IMR-90 (cell line): ENCODE results near the gene SYNE1. TPM values are rescaled to one million over a fixed set of nuclear protein-coding genes. Genes with fewer than 3 reads are reported as not detected.
A peak's percentile ranks its signal among the peaks of the same experiment; 100 is the strongest.
"Not testable (repeated sequence)": the region's sequence is repeated elsewhere in the genome, so short reads cannot be mapped to it uniquely, and the experiment has no call there.

Experiments used
- ATAC-seq: fragments of 200-7000 bp; cut with Tn5 transposase; 2 replicates; pipeline ENCODE4 v1.9.1; 2020; ENCODE audit warnings: low read depth, mild to moderate bottlenecking, moderate library complexity
- BruUV-seq: library from RNA; stranded (reverse); fragments of 400-500 nt; replicated peaks from 2 replicates; lab custom pipeline; 2021; lab: Mats Ljungman, UMichigan
- CTCF ChIA-PET: fragments of 300-600 bp; formaldehyde crosslinking; extraction: SDS; loops from one replicate; lab custom pipeline; 2021; ENCODE audit warnings: antibody characterized with exemption; lab: Yijun Ruan, JAX
- POLR2A ChIA-PET: fragments of 300-600 bp; sonication (Branson Sonifier 250); formaldehyde crosslinking; loops from one replicate; lab custom pipeline; 2022; ENCODE audit warnings: antibody characterized with exemption; ENCODE audit not compliant: unreplicated experiment; lab: Charles Lee
- DNase-seq: peaks from one replicate; pipeline ENCODE4 v3.0.0; 2013
- H2AFZ ChIP-seq: replicated peaks from 2 replicates; pipeline ENCODE3; 2013; ENCODE audit warnings: low read length, mild to moderate bottlenecking; ENCODE audit not compliant: poor library complexity
- H2AK5ac ChIP-seq: 2 replicates; pipeline ENCODE4 v1.6.1; 2013; ENCODE audit warnings: low read depth, low read length, inconsistent platforms
- H2AK9ac ChIP-seq: replicated peaks from 2 replicates; pipeline ENCODE3; 2013; ENCODE audit warnings: mild to moderate bottlenecking, low read depth, low read length, moderate library complexity; ENCODE audit not compliant: poor library complexity
- H2BK120ac ChIP-seq: 2 replicates; pipeline ENCODE4 v1.6.1; 2013; ENCODE audit warnings: low read depth, low read length, inconsistent platforms
- H2BK15ac ChIP-seq: 3 replicates; pipeline ENCODE4 v1.6.1; 2013; ENCODE audit warnings: low read depth, low read length, inconsistent platforms
- H2BK20ac ChIP-seq: 2 replicates; pipeline ENCODE4 v1.6.1; 2013; ENCODE audit warnings: low read depth, mild to moderate bottlenecking, inconsistent platforms, low read length, moderate library complexity
- H2BK5ac ChIP-seq: 2 replicates; pipeline ENCODE4 v1.6.1; 2013; ENCODE audit warnings: mild to moderate bottlenecking, low read depth, low read length, inconsistent platforms; ENCODE audit not compliant: poor library complexity, severe bottlenecking
- H3K14ac ChIP-seq: replicated peaks from 2 replicates; pipeline ENCODE4 v1.6.1; 2013; ENCODE audit warnings: low read depth, low read length, inconsistent platforms
- H3K18ac ChIP-seq: 2 replicates; pipeline ENCODE4 v1.6.1; 2013; ENCODE audit warnings: low read depth, low read length, control low read depth
- H3K23ac ChIP-seq: 2 replicates; pipeline ENCODE4 v1.6.1; 2013; ENCODE audit warnings: low read depth, low read length, inconsistent platforms
- H3K27ac ChIP-seq: 2 replicates; pipeline ENCODE4 v1.5.1; 2013; ENCODE audit warnings: mild to moderate bottlenecking, control low read depth, low read length; ENCODE audit not compliant: insufficient read depth
- H3K27me3 ChIP-seq: 2 replicates; pipeline ENCODE4 v1.6.1; 2013; ENCODE audit warnings: low read length; ENCODE audit not compliant: control insufficient read depth, insufficient read depth
- H3K36me3 ChIP-seq: 2 replicates; pipeline ENCODE4 v1.6.1; 2013; ENCODE audit warnings: low read length, mixed read lengths; ENCODE audit not compliant: control insufficient read depth, insufficient read depth
- H3K4ac ChIP-seq: 2 replicates; pipeline ENCODE4 v1.6.1; 2013; ENCODE audit warnings: low read depth, low read length, inconsistent platforms
- H3K4me1 ChIP-seq: 2 replicates; pipeline ENCODE4 v1.6.1; 2013; ENCODE audit warnings: low read length, mixed read lengths; ENCODE audit not compliant: control insufficient read depth, insufficient read depth
- H3K4me2 ChIP-seq: 2 replicates; pipeline ENCODE4 v1.6.1; 2013; ENCODE audit warnings: low read depth, mild to moderate bottlenecking, control low read depth, low read length, moderate library complexity
- H3K4me3 ChIP-seq: 2 replicates; pipeline ENCODE4 v1.5.1; 2013; ENCODE audit warnings: low read depth, mild to moderate bottlenecking, control low read depth, low read length, moderate library complexity; ENCODE audit not compliant: insufficient read depth
- H3K56ac ChIP-seq: 2 replicates; pipeline ENCODE4 v1.6.1; 2013; ENCODE audit warnings: low read length, inconsistent platforms; ENCODE audit not compliant: insufficient read depth; ENCODE audit errors: extremely low read depth
- H3K79me1 ChIP-seq, 2 experiments: 2 replicates each; pipeline ENCODE4 v1.6.1; 2013; ENCODE audit warnings: low read length in 2 of 2, inconsistent platforms in 1 of 2, low read depth in 1 of 2
- H3K9ac ChIP-seq: 2 replicates; pipeline ENCODE4 v1.6.1; 2013; ENCODE audit warnings: low read depth, low read length, control low read depth
- H3K9me1 ChIP-seq: 2 replicates; pipeline ENCODE4 v1.6.1; 2013; ENCODE audit warnings: low read length, inconsistent platforms; ENCODE audit not compliant: insufficient read depth
- H3K9me3 ChIP-seq: 2 replicates; pipeline ENCODE4 v1.6.1; 2013; ENCODE audit warnings: low read length; ENCODE audit not compliant: control insufficient read depth, insufficient read depth
- H4K20me1 ChIP-seq: 2 replicates; pipeline ENCODE4 v1.6.1; 2013; ENCODE audit warnings: low read length, inconsistent platforms; ENCODE audit not compliant: insufficient read depth
- H4K5ac ChIP-seq: 2 replicates; pipeline ENCODE4 v1.6.1; 2013; ENCODE audit warnings: mild to moderate bottlenecking, low read depth, low read length, control low read depth
- H4K8ac ChIP-seq, 2 experiments: 2 replicates each; pipeline ENCODE4 v1.6.1; 2013; ENCODE audit warnings: low read depth in 2 of 2, low read length in 2 of 2, control low read depth in 1 of 2, inconsistent platforms in 1 of 2
- H4K91ac ChIP-seq: 2 replicates; pipeline ENCODE4 v1.6.1; 2013; ENCODE audit warnings: low read depth, low read length, inconsistent platforms; ENCODE audit not compliant: insufficient read depth
- ELK1 ChIP-seq: fragments of 150-350 bp; IDR thresholded peaks from 2 replicates; pipeline ENCODE4 v1.6.1; 2016; ENCODE audit warnings: low read depth, mild to moderate bottlenecking, low read length, moderate library complexity, borderline replicate concordance
- MAFK ChIP-seq: IDR thresholded peaks from 2 replicates; pipeline ENCODE4 v1.6.1; 2012; ENCODE audit warnings: low read depth, low read length, improper control_type of control experiment
- POLR2A ChIP-seq: IDR thresholded peaks from 2 replicates; pipeline ENCODE4 v1.6.1; 2012; ENCODE audit warnings: mild to moderate bottlenecking, low read depth, low read length
- RAD21 ChIP-seq: IDR thresholded peaks from 2 replicates; pipeline ENCODE4 v1.6.1; 2012; ENCODE audit warnings: low read length, improper control_type of control experiment
- SMC3 ChIP-seq: fragments of 150-350 bp; IDR thresholded peaks from 2 replicates; pipeline ENCODE4 v1.6.1; 2016; ENCODE audit warnings: low read depth, mild to moderate bottlenecking, antibody characterized with exemption, low read length, moderate library complexity
- USF2 ChIP-seq: fragments of 150-350 bp; IDR thresholded peaks from 2 replicates; pipeline ENCODE4 v1.6.1; 2017; ENCODE audit warnings: mild to moderate bottlenecking, antibody characterized with exemption, low read length, low read depth
- WGBS, 2 experiments: methylation state at CpG; one replicate each; pipeline versions ENCODE4 v1.1.5 to v1.1.7; 2013; ENCODE audit warnings: missing lambda C conversion rate in 2 of 2; ENCODE audit not compliant: insufficient read length in 1 of 2; ENCODE audit errors: extremely low coverage in 2 of 2; 5-methylcytosine and 5-hydroxymethylcytosine counted together
- dilution Hi-C: fragments of 300-500 bp; cut with HindIII; formaldehyde crosslinking; loops from one replicate; pipeline ENCODE4 v1.14.3; 2018; ENCODE audit warnings: low sequenced_read_pairs; ENCODE audit not compliant: unreplicated experiment
- in situ Hi-C: fragments of 300-500 bp; cut with MboI; formaldehyde crosslinking; loops from 3 replicates; pipeline ENCODE4 v1.14.3; 2019; ENCODE audit warnings: low sequenced_read_pairs, inconsistent platforms, mixed read lengths
- intact Hi-C: fragments of 100-400 bp; cut with micrococcal nuclease; formaldehyde crosslinking; loops from 2 replicates; pipeline ENCODE4 v1.10.0; 2022
- polyA plus RNA-seq, 3 experiments: library from polyadenylated mRNA; depleted of rRNA; stranded (reverse); fragments of >200 nt; gene quantifications; 2 replicates each; pipeline ENCODE4 v1.2.3, GENCODE V29; 2012; ENCODE audit warnings: low replicate concordance in 1 of 3
- total RNA-seq: library from RNA; depleted of rRNA; stranded (reverse); fragments of >200 nt; gene quantifications from 2 replicates; pipeline ENCODE4 v1.2.3, GENCODE V29; 2012

SYNE1 gene
- total and polyA plus RNA-seq, 2 of the 4 experiments (the other 2 are of a cell fraction): 34.1 to 159 TPM

DNA sequence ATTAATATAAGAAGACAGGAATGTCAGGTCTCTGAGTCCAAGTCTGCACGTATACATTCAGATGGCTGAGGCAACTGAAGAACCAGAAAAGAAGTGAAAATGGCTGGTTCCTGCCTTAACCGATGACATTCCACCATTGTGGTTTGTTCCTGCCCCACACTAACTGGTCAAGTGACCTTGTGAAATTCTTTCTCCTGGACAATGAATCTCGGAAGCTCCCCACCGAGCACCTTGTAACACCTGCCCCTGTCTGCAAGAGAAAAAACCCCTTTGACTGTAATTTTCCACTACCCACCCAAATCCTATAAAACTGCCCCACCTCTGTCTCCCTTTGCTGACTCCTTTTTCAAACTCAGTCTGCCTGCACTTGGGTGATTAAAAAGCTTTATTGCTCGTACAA, 140.4 kb downstream of the SYNE1 start:
- no peak overlapping the region for H2AFZ ChIP-seq
- TF ChIP-seq SMC3 (no peak), POLR2A (no peak), MAFK (no peak), ELK1 (no peak), USF2 (no peak), RAD21 (no peak)
- dilution Hi-C loops (no loop called here), in situ Hi-C loops (no loop called here), intact Hi-C loops (no loop called here)
- H4K8ac ChIP-seq: no peak overlapping the region; a peak in 1 of 4 replicates
- peaks cover 2% of the 10 kb centered on the region; the same call in 1 of the 2 replicates for H3K36me3 ChIP-seq
- no peaks in the 10 kb centered on the region for H4K20me1 ChIP-seq
- H3K9me1 ChIP-seq: peaks cover 5% of the 10 kb centered on the region; the same call in 1 of the 2 replicates
- no peak overlapping the region for H3K27ac ChIP-seq
- no peak overlapping the region for H2AK9ac ChIP-seq
- peak overlapping the region; percentile 94 for H2BK120ac ChIP-seq
- WGBS, 2 experiments: 92% methylated on average over 2 of the region's 5 CpGs; no CpG with 5 or more reads in 1 of the 2 experiments
- DNase-seq (no peak), ATAC-seq (no peak)
- H2AK5ac ChIP-seq: peak overlapping the region; percentile 33; the same call in 1 of the 2 replicates
- peak overlapping the region; percentile 88; the same call in 2 of the 3 replicates for H2BK15ac ChIP-seq
- no peak overlapping the region for H3K4me3 ChIP-seq
- H3K9ac ChIP-seq: no peak overlapping the region
- H3K9me3 ChIP-seq: no peaks in the 10 kb centered on the region
- H3K18ac ChIP-seq: no peak overlapping the region; the same call in 1 of the 2 replicates
- H3K4me2 ChIP-seq: no peak overlapping the region
- H3K4ac ChIP-seq: peak overlapping the region; percentile 69; the same call in 1 of the 2 replicates
- H3K23ac ChIP-seq: no peak overlapping the region
- peaks cover 9% of the 10 kb centered on the region for H3K4me1 ChIP-seq
- no peaks in the 10 kb centered on the region; a peak in 1 of 4 replicates for H3K79me1 ChIP-seq
- H3K27me3 ChIP-seq: no peaks in the 10 kb centered on the region
- no peak overlapping the region for H3K14ac ChIP-seq
- ChIA-PET CTCF (interaction anchor here (1.6 kb wide), 1 partner anchor 11 kb away, joined by 4 read pairs; no protein-coding TSS in a partner anchor), POLR2A (no interaction called here)
- peak overlapping the region; percentile 50 for H2BK5ac ChIP-seq
- H4K5ac ChIP-seq: peak overlapping the region; percentile 36; the same call in 1 of the 2 replicates
- H4K91ac ChIP-seq: peak overlapping the region; percentile 56
- H3K56ac ChIP-seq: no peak overlapping the region
- peak overlapping the region; percentile 74 for H2BK20ac ChIP-seq
- BruUV-seq: no TSS peak

DNA sequence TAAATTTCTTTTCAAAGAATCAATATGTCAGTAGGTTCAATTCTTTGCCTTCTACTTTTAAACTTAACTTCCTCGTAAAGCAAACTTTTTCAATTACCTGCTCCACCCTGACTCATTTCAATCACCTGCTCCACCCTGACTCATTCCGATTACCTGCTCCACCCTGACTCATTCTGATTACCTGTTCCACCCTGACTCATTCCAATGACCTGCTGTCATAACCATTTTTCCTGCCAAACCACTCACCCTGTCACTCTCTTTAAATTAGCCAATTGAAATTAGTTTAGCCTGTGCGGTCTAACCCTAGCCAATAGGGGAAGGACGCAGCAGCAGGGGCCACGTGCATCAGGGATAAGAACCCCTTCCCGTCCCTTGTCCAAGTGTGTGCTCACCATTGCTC, 141.7 kb downstream of the SYNE1 start:
- intact Hi-C loops: not testable (repeated sequence)

More for the DNA sequence above, 141.7 kb downstream of the SYNE1 start:
- Histone ChIP-seq H2BK20ac (0 out of 2 replicates have a peak overlapping the region, but pooled peaks have one; percentile 1), H2BK5ac (peak overlapping the region; percentile 33), H2BK120ac (0 out of 2 replicates have a peak overlapping the region, but pooled peaks have one; percentile 40), H3K4me1 (peaks cover 16% of the 10 kb centered on the region), H2AK5ac (0 out of 2 replicates have a peak overlapping the region, but pooled peaks have one; percentile 38)
- H3K79me1 ChIP-seq, H4K8ac ChIP-seq, BruUV-seq, H3K27ac ChIP-seq, H3K14ac ChIP-seq, H4K5ac ChIP-seq, H3K23ac ChIP-seq, H2BK15ac ChIP-seq, POLR2A ChIA-PET, ATAC-seq, H3K4ac ChIP-seq, H2AK9ac ChIP-seq, H4K20me1 ChIP-seq, dilution Hi-C loops, H3K36me3 ChIP-seq, H3K4me3 ChIP-seq, DNase-seq, H3K9ac ChIP-seq, H4K91ac ChIP-seq, H3K9me1 ChIP-seq, H3K27me3 ChIP-seq, in situ Hi-C loops, H3K56ac ChIP-seq, CTCF ChIA-PET, H2AFZ ChIP-seq, H3K9me3 ChIP-seq, H3K18ac ChIP-seq, H3K4me2 ChIP-seq: not testable (repeated sequence)
- WGBS, 2 experiments: 100% methylated on average over 1 of the region's 6 CpGs; no CpG with 5 or more reads in 1 of the 2 experiments
